Transverse colon (tissue), 4 donors: Measurements from ENCODE around the gene ENPP7. TPM values are rescaled to one million over a fixed set of nuclear protein-coding genes. Genes with fewer than 3 reads are reported as not detected.

Source experiments
- DNase-seq: peaks from one replicate; pipeline ENCODE4 v3.0.0-alpha.2; 2019
- H3K27ac ChIP-seq, 4 donors: fragments of 200-600 bp; sonication (generic); 2 replicates each; pipeline ENCODE4 v1.5.1; 2016 to 2018; ENCODE audit warnings: inconsistent platforms in 4 of 4
- H3K27me3 ChIP-seq: fragments of 200-600 bp; sonication (generic); 2 replicates; pipeline ENCODE4 v1.5.1; 2017; ENCODE audit warnings: inconsistent platforms
- H3K36me3 ChIP-seq, 4 donors: fragments of 200-600 bp; sonication (generic); 2 replicates each; pipeline ENCODE4 v1.5.1; 2017 to 2019; ENCODE audit warnings: inconsistent platforms in 4 of 4
- H3K4me1 ChIP-seq, 4 donors: fragments of 200-600 bp; sonication (generic); 2 replicates each; pipeline ENCODE4 v1.5.1; 2017 to 2020; ENCODE audit warnings: inconsistent platforms in 4 of 4
- H3K4me3 ChIP-seq, 4 donors: fragments of 200-600 bp; sonication (generic); 1 replicate in 1 of 4; 2 replicates in 3 of 4; pipeline versions ENCODE4 v1.5.1 to v1.6.1; 2017 to 2019; ENCODE audit warnings: inconsistent platforms in 4 of 4
- H3K9me3 ChIP-seq, 2 donors: fragments of 200-600 bp; sonication (generic); 2 replicates each; pipeline ENCODE4 v1.5.1; 2017 to 2019; ENCODE audit warnings: inconsistent platforms in 2 of 2
- EP300 ChIP-seq: sonication (generic); formaldehyde crosslinking; IDR thresholded peaks from one replicate; pipeline ENCODE4 v1.6.1; 2017; ENCODE audit warnings: antibody characterized with exemption, low read depth
- POLR2A ChIP-seq: fragments of 450-650 bp; IDR thresholded peaks from one replicate; pipeline ENCODE4 v1.6.1; 2016; ENCODE audit warnings: antibody characterized with exemption, mild to moderate bottlenecking, moderate library complexity
- POLR2AphosphoS5 ChIP-seq, 3 donors: sonication (generic); formaldehyde crosslinking; IDR thresholded peaks; one replicate each; pipeline ENCODE4 v1.6.1; 2016; ENCODE audit warnings: antibody characterized with exemption in 3 of 3
- WGBS, 2 donors: methylation state at CpG; one replicate each; pipeline ENCODE4 v1.1.5; 2018; ENCODE audit warnings: low coverage in 1 of 2; 5-methylcytosine and 5-hydroxymethylcytosine counted together
- in situ Hi-C, 4 donors: fragments of 200-750 bp; cut with MboI; loops; one replicate each; pipeline versions ENCODE4 v1.15.0 to v1.15.1; 2017; ENCODE audit warnings: low sequenced_read_pairs in 3 of 4, low pct_ligation_motif_present in 1 of 4, low pct_unique_long_range_greater_than_20kb in 1 of 4
- intact Hi-C: fragments of 100-400 bp; cut with DNase I; formaldehyde crosslinking; loops from one replicate; pipeline ENCODE4 v1.15.1; 2023; ENCODE audit warnings: low total_unique reads
- total RNA-seq, 4 donors: library from RNA; depleted of rRNA; stranded (reverse); fragments of >200 nt; gene quantifications; one replicate each; pipeline ENCODE4 v1.1.0, GENCODE V29; 2016
- TF ChIP-seq, protein P1 (sequence below), 5 experiments: fragments of 200-600 bp in 3 of 5; fragments of 450-650 bp in 2 of 5; sonication (generic) in 3 of 5; IDR thresholded peaks; 1 replicate in 2 of 5; 2 replicates in 3 of 5; pipeline ENCODE4 v1.5.1; 2016 to 2017; ENCODE audit warnings: antibody characterized with exemption in 5 of 5, inconsistent platforms in 3 of 5, mild to moderate bottlenecking in 2 of 5, moderate library complexity in 1 of 5

Gene ENPP7
- total RNA-seq, 4 donors from 2014 or later, result 0.16 TPM; not detected in 3

DNA sequence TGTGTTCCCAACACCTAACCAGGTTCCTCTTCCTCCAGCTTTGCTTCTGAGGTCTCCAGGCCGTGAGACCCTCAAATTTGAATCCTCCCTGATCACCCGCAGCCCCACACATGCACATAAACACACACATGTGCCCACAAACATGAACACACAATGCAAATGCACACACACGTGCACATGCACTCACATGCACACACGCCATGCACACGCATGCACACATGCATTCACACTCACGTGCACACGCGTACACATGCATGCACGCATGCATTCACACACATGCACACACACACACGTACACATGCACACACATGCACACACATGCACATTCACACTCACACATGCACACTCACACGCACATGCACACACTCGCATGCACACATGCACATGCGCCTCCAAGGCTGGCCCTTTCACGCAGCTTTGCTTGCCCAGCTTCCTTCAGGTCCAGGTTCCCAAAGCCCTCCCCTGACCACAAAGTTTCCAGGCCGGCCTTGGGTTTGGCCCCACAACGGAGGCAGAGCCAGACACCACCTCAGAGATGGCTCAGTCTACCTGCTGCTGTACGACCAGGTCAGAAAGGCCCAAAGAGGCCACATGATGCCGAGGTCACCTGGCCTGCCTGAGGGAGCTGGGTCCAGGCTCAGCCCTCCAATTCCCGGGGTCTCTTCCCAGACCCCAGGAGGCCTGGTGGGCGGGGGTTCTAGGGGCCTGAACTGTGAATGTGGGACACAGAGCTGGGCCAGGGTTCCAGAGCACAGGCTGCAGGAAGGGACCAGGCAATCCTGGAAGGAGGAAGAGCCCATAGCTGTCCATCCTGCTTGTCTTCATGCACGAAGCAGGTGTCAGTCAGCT, 39.5 kb upstream of the ENPP7 start:
- DNase-seq, result no peak
- 84% methylated on average over 21 of the region's 21 CpGs; no CpG with 5 or more reads in 1 of the 2 donors for WGBS, 2 donors
- Histone ChIP-seq H3K4me1 (peaks cover 0 to 19% (median 13%) of the 10 kb centered on the region in 4 donors), H3K27me3 (peaks cover 3% of the 10 kb centered on the region), H3K9me3 (no peaks in the 10 kb centered on the region), H3K36me3 (no peaks in the 10 kb centered on the region), H3K27ac (peak overlapping the region in 1 of 4 donors; percentile 12), H3K4me3 (no peak overlapping the region)
- TF ChIP-seq, protein P1, sequence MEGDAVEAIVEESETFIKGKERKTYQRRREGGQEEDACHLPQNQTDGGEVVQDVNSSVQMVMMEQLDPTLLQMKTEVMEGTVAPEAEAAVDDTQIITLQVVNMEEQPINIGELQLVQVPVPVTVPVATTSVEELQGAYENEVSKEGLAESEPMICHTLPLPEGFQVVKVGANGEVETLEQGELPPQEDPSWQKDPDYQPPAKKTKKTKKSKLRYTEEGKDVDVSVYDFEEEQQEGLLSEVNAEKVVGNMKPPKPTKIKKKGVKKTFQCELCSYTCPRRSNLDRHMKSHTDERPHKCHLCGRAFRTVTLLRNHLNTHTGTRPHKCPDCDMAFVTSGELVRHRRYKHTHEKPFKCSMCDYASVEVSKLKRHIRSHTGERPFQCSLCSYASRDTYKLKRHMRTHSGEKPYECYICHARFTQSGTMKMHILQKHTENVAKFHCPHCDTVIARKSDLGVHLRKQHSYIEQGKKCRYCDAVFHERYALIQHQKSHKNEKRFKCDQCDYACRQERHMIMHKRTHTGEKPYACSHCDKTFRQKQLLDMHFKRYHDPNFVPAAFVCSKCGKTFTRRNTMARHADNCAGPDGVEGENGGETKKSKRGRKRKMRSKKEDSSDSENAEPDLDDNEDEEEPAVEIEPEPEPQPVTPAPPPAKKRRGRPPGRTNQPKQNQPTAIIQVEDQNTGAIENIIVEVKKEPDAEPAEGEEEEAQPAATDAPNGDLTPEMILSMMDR (IDR thresholded peaks at IDR 0.05), result no peak
- TF ChIP-seq POLR2A (no peak), EP300 (no peak), POLR2AphosphoS5 (IDR thresholded peaks at IDR 0.05) (no peak)
- in situ Hi-C loops, result no loop called here
- intact Hi-C loops, result no loop called here

DNA sequence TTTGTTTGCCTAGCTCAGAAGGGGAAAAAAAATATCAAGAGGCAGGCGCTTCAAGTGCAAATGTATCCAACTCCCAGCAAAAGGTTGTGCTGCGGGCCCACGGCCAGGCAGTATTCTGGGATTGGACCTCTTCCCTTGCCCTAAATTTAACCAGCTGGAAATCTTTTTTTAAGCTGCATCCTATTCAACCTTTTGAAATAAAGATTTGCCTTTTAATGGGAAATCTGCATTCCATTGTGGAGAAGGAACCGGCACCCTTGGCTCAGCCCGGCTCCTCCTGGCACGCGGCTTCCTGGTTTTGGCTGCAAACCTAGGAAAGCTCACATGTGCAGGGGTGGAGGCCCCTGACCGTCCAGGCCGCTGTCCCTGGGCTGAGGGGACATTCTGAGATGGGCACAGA, 38.8 kb upstream of the ENPP7 start:
- WGBS, 2 donors, result 23 to 57% methylated on average over 2 to 9 of the region's 9 CpGs
- in situ Hi-C loops, result no loop called here

DNA sequence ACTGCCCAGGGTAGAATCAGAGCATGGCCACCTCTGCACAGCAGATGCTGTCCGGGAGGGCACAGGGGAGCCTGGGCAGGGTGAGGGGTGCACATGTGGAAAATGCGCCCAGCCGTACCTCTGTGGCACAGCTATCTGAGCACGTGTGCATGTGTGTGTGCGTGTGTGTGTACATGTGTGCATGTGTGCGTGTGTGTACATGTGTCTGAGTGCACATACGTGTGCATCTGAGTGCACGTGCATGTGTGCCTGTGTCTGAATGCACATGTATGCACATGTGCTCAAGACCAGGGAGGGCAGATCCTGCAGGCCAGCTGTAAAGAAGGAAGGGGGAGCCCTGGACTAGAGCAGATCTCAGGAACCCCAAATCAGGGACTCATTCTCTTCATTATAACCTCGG, 37.3 kb upstream of the ENPP7 start:
- H3K27me3 ChIP-seq, result peaks cover 24% of the 10 kb centered on the region
- intact Hi-C loops, result no loop called here
- H3K27ac ChIP-seq, result no peak overlapping the region
- DNase-seq, result no peak
- H3K4me1 ChIP-seq, result peaks cover 0 to 19% (median 16%) of the 10 kb centered on the region in 4 donors
- H3K4me3 ChIP-seq, result no peak overlapping the region
- TF ChIP-seq POLR2AphosphoS5 (IDR thresholded peaks at IDR 0.05), result no peak
- TF ChIP-seq EP300, result no peak
- TF ChIP-seq, protein P1 (IDR thresholded peaks at IDR 0.05), result no peak
- TF ChIP-seq POLR2A, result no peak
- H3K9me3 ChIP-seq, result no peaks in the 10 kb centered on the region
- WGBS, 2 donors, result 71 to 90% methylated on average over 3 to 9 of the region's 9 CpGs
- H3K36me3 ChIP-seq, result no peaks in the 10 kb centered on the region
- in situ Hi-C loops, result no loop called here

More for the DNA sequence above, 38.8 kb upstream of the ENPP7 start:
- no peak for TF ChIP-seq POLR2A
- no peak for TF ChIP-seq EP300
- TF ChIP-seq, protein P1 (IDR thresholded peaks at IDR 0.05), result no peak
- no peak for TF ChIP-seq POLR2AphosphoS5 (IDR thresholded peaks at IDR 0.05)
- Histone ChIP-seq H3K36me3 (no peaks in the 10 kb centered on the region), H3K4me3 (no peak overlapping the region), H3K9me3 (no peaks in the 10 kb centered on the region), H3K4me1 (peaks cover 0 to 19% (median 16%) of the 10 kb centered on the region in 4 donors), H3K27ac (peak overlapping the region in 1 of 4 donors; percentile 12), H3K27me3 (peaks cover 10% of the 10 kb centered on the region)
- intact Hi-C loops, result no loop called here
- DNase-seq, result no peak

DNA sequence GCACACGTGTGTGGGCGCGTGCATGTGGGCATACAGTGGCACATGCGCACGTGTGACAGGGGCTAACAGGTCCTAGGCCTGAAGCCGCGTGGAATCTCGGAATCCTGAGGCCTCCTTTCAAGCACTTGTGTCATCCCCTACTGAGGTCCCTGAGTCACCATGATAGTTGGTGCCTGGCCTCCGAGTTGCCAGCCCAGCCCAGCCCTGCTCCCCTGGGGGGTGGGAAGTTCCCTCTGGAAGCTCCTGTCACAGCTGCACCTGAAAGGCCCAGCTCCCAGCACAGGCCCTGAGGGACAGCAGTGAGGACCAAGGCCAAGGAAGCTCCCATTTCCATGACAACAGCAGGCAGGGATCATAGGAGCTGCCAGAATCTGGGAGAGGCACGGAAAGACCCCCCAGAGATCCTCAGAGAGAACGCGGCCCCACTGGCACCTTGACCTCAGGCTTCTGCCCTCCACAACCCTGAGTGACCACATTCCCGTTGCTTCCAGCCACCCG, 35.4 kb upstream of the ENPP7 start:
- H3K27ac ChIP-seq, result no peak overlapping the region
- intact Hi-C loops (no loop called here), in situ Hi-C loops (no loop called here)
- WGBS, 2 donors, result 84% methylated on average over 12 of the region's 14 CpGs; no CpG with 5 or more reads in 1 of the 2 donors
- H3K27me3 ChIP-seq, result peaks cover 26% of the 10 kb centered on the region
- H3K9me3 ChIP-seq, result no peaks in the 10 kb centered on the region
- no peak for TF ChIP-seq POLR2A
- TF ChIP-seq POLR2AphosphoS5 (IDR thresholded peaks at IDR 0.05), result no peak
- TF ChIP-seq, protein P1 (IDR thresholded peaks at IDR 0.05), result no peak
- no peak for TF ChIP-seq EP300
- peaks cover 0 to 19% (median 16%) of the 10 kb centered on the region in 4 donors for H3K4me1 ChIP-seq
- H3K36me3 ChIP-seq, result no peaks in the 10 kb centered on the region
- DNase-seq, result no peak
- no peak overlapping the region for H3K4me3 ChIP-seq
